Cardiac muscle cell (in vitro differentiated cells and primary cell): ENCODE results near the gene MRTFB. TPM values are rescaled to one million over a fixed set of nuclear protein-coding genes. Genes with fewer than 3 reads are reported as not detected.
A peak's percentile ranks its signal among the peaks of the same experiment; 100 is the strongest.

Experiments used
- DNase-seq, 2 donors: peaks; one replicate each; pipeline versions ENCODE4 v3.0.0 to v3.0.0-alpha.2; 2010 to 2017; ENCODE audit warnings: low read depth in 1 of 2, low spot score in 1 of 2
- H3K27ac ChIP-seq: fragments of 200-600 bp; sonication (generic); 2 replicates; pipeline ENCODE4 v1.5.1; 2016
- H3K27me3 ChIP-seq: fragments of 200-600 bp; sonication (generic); 2 replicates; pipeline ENCODE4 v1.6.0; 2016; ENCODE audit warnings: control low read depth
- H3K36me3 ChIP-seq: fragments of 200-600 bp; sonication (generic); 2 replicates; pipeline ENCODE4 v1.5.1; 2016; ENCODE audit warnings: control low read depth
- H3K4me1 ChIP-seq: fragments of 200-600 bp; sonication (generic); 2 replicates; pipeline ENCODE4 v1.8.1; 2017; ENCODE audit warnings: low read depth, mild to moderate bottlenecking, mixed run types
- H3K4me3 ChIP-seq: fragments of 200-600 bp; sonication (generic); 2 replicates; pipeline ENCODE4 v1.5.1; 2016; ENCODE audit warnings: mild to moderate bottlenecking
- H3K9me3 ChIP-seq: fragments of 200-600 bp; sonication (generic); 2 replicates; pipeline ENCODE4 v1.5.1; 2017; ENCODE audit warnings: low read depth, mild to moderate bottlenecking, control low read depth
- polyA plus RNA-seq: library from polyadenylated mRNA; unstranded; fragments of >200 nt; fragmentation: Nextera tagmentation; extraction: Ambion mirVana; gene quantifications from 2 replicates; pipeline ENCODE4 v1.2.1, GENCODE V29; 2016
- total RNA-seq: library from RNA; depleted of rRNA; stranded (reverse); fragments of >200 nt; gene quantifications from 2 replicates; pipeline ENCODE4 v1.2.3, GENCODE V29; 2016
- TF ChIP-seq, protein P1 (sequence below): IDR thresholded peaks from 2 replicates; pipeline ENCODE4 v1.5.1; 2012; ENCODE audit warnings: low read depth, mild to moderate bottlenecking, low read length

The MRTFB gene
- total and polyA plus RNA-seq, 2 experiments from 2014 or later, result 9.4 to 27.9 TPM

DNA sequence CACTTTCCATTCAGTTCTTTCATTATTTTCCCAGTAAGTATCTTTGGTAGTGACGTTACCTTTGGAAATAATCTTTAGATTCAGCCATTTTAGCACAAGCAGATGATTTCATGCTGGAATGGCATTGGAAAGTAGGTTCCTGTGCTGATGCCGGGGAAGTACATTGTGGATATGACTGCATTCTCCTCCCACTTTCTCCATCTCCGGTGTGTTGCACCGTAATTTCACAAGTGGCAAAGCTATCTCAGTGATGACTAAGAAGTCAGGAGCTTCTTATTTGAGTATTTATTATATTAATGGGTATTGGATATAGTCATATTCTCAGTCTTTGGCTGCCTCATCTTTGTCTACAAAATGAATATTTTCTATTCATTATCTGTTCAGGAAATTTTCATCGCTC is 69.8 kb downstream of the MRTFB start:
- Histone ChIP-seq H3K27me3 (no peaks in the 10 kb centered on the region), H3K4me1 (peaks cover 10% of the 10 kb centered on the region), H3K27ac (no peak overlapping the region), H3K36me3 (no peaks in the 10 kb centered on the region), H3K9me3 (no peaks in the 10 kb centered on the region), H3K4me3 (no peak overlapping the region)
- peak in 1 of 2 donors; percentile 27 for DNase-seq
- TF ChIP-seq, protein P1, sequence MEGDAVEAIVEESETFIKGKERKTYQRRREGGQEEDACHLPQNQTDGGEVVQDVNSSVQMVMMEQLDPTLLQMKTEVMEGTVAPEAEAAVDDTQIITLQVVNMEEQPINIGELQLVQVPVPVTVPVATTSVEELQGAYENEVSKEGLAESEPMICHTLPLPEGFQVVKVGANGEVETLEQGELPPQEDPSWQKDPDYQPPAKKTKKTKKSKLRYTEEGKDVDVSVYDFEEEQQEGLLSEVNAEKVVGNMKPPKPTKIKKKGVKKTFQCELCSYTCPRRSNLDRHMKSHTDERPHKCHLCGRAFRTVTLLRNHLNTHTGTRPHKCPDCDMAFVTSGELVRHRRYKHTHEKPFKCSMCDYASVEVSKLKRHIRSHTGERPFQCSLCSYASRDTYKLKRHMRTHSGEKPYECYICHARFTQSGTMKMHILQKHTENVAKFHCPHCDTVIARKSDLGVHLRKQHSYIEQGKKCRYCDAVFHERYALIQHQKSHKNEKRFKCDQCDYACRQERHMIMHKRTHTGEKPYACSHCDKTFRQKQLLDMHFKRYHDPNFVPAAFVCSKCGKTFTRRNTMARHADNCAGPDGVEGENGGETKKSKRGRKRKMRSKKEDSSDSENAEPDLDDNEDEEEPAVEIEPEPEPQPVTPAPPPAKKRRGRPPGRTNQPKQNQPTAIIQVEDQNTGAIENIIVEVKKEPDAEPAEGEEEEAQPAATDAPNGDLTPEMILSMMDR, result no peak

DNA sequence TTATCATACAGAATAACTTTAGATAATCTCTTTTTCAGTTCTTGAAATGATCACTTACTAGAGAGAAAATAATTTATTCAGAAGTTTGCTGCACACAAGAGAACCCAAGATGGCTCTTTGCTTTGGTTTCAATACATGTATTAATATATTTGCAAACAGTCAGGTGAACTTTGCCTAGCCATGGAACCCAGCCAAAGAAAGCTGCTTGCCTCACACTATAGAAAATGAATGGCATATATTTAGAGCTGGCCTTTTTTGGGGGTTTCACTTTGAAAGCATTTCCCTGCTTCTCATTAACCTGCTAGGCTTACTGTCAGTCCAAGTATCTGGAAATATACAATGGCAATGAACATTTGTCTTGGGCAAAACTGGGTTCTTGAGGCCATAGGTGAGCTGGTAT is 75.3 kb downstream of the MRTFB start:
- Histone ChIP-seq H3K27me3 (no peaks in the 10 kb centered on the region), H3K36me3 (no peaks in the 10 kb centered on the region), H3K27ac (no peak overlapping the region), H3K4me3 (no peak overlapping the region), H3K9me3 (no peaks in the 10 kb centered on the region), H3K4me1 (peaks cover 18% of the 10 kb centered on the region)
- no peak for DNase-seq
- TF ChIP-seq, protein P1, result no peak

DNA sequence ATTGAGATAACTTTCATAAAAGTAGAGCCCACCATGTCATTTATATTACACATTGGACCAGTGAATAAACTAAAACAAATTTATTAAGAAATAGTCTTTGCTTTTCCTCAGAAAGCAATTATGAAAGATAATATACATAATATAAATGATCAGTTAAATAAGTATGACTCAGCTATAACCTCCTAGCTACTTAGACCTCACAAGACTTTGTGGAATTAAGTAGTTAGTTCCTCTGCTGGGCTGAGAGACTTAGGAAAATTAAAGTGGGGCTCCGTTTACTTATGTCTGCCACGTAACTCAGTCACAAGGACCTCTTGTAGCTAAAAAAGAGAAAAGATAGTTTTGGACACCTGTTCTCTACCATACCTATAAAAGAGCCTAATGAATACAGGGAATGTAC is 76.9 kb downstream of the MRTFB start:
- H3K27ac ChIP-seq, result no peak overlapping the region
- DNase-seq, result no peak
- H3K27me3 ChIP-seq, result no peaks in the 10 kb centered on the region
- H3K36me3 ChIP-seq, result no peaks in the 10 kb centered on the region
- TF ChIP-seq, protein P1, result no peak
- H3K9me3 ChIP-seq, result no peaks in the 10 kb centered on the region
- peaks cover 18% of the 10 kb centered on the region for H3K4me1 ChIP-seq
- H3K4me3 ChIP-seq, result no peak overlapping the region

DNA sequence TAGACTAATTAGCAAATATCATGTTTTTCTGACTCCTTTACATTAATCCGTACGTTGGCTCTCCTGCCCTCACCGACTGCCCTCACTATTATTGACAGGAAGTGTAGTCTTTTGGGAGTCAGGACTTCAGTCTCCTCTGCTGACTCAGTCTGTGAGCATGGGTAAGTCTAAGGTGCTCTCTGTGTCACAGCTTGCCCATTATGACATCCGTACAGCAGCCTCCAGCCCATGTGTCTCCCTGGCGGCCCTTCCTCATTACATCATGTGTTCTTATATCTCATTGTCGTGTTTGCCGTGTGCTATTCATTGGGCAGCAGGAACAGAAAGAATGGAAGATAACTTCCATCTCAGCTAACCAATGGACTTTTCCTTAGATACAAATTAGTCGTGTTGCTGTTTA is 77.5 kb downstream of the MRTFB start:
- Histone ChIP-seq H3K27me3 (no peaks in the 10 kb centered on the region), H3K9me3 (no peaks in the 10 kb centered on the region), H3K4me3 (no peak overlapping the region), H3K4me1 (peaks cover 18% of the 10 kb centered on the region), H3K36me3 (no peaks in the 10 kb centered on the region), H3K27ac (no peak overlapping the region)
- TF ChIP-seq, protein P1, result no peak
- peak in 1 of 2 donors; percentile 18 for DNase-seq

DNA sequence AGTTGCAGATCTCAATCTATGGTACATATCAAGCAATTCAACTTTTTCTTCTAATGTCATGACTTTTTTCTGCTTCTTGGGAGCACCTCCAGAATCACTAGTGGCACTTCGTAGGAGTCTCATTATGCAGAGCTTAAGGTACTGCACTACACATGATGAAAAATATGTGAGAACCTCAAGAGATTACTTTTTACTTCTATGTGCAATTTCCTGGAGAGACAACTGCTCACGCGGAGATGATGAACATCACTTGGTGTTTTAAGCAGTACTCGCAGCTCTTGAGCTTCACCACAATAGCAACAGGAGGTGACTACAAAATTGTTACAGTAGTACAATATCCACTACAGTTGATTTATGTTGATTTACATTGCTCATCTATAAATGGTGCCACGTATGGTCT is 79.7 kb downstream of the MRTFB start:
- Histone ChIP-seq H3K36me3 (no peaks in the 10 kb centered on the region), H3K9me3 (no peaks in the 10 kb centered on the region), H3K27ac (no peak overlapping the region), H3K4me3 (no peak overlapping the region), H3K27me3 (no peaks in the 10 kb centered on the region), H3K4me1 (peaks cover 9% of the 10 kb centered on the region)
- TF ChIP-seq, protein P1, result no peak
- no peak for DNase-seq
